DOHH2 (cell line): Measurements from ENCODE around the gene TSSK2.
A peak's percentile ranks its signal among the peaks of the same experiment; 100 is the strongest.

ENCODE experiments used
- H3F3A ChIP-seq: fragments of 200-600 bp; sonication (generic), shearing (Covaris generic); 2 replicates; pipeline ENCODE4 v1.6.0; 2016; ENCODE audit warnings: antibody characterized with exemption, mild to moderate bottlenecking; ENCODE audit not compliant: control insufficient read depth, insufficient read depth
- H3K27ac ChIP-seq: fragments of 200-600 bp; sonication (generic); 2 replicates; pipeline ENCODE4 v1.5.1; 2014; ENCODE audit warnings: low read depth, mild to moderate bottlenecking, low read length, moderate library complexity
- H3K27me3 ChIP-seq: fragments of 200-600 bp; sonication (generic); 2 replicates; pipeline ENCODE4 v1.6.1; 2014; ENCODE audit warnings: mild to moderate bottlenecking, low read length, mixed read lengths; ENCODE audit not compliant: control insufficient read depth
- H3K36me3 ChIP-seq: fragments of 200-600 bp; sonication (generic); 2 replicates; pipeline ENCODE4 v1.6.1; 2014; ENCODE audit warnings: mild to moderate bottlenecking, low read length, moderate library complexity, mixed read lengths; ENCODE audit not compliant: control insufficient read depth
- H3K4me1 ChIP-seq: fragments of 200-600 bp; sonication (generic); 2 replicates; pipeline ENCODE4 v1.6.1; 2014; ENCODE audit warnings: mild to moderate bottlenecking, low read length, mixed read lengths; ENCODE audit not compliant: control insufficient read depth
- H3K4me2 ChIP-seq: fragments of 200-600 bp; sonication (generic); 2 replicates; pipeline ENCODE4 v1.6.0; 2014; ENCODE audit warnings: mild to moderate bottlenecking, low read length, moderate library complexity
- H3K4me3 ChIP-seq: fragments of 200-600 bp; sonication (generic); 2 replicates; pipeline ENCODE4 v1.5.1; 2014; ENCODE audit warnings: mild to moderate bottlenecking, low read length, mixed read lengths
- H3K79me2 ChIP-seq: fragments of 200-600 bp; sonication (generic); 2 replicates; pipeline ENCODE4 v1.6.1; 2014; ENCODE audit warnings: mild to moderate bottlenecking, low read length, mixed read lengths; ENCODE audit not compliant: control insufficient read depth
- H3K9me2 ChIP-seq: fragments of 200-600 bp; sonication (generic); replicated peaks from 2 replicates; pipeline ENCODE4 v1.6.1; 2014; ENCODE audit warnings: mild to moderate bottlenecking, low read length, mixed read lengths; ENCODE audit not compliant: control insufficient read depth
- H3K9me3 ChIP-seq: fragments of 200-600 bp; sonication (generic); 2 replicates; pipeline ENCODE4 v1.6.1; 2014; ENCODE audit warnings: antibody characterized with exemption, low read length, mixed read lengths; ENCODE audit not compliant: control insufficient read depth, insufficient read depth
- H4K20me1 ChIP-seq: fragments of 200-600 bp; sonication (generic); 2 replicates; pipeline ENCODE4 v1.6.0; 2014; ENCODE audit warnings: low read depth, mild to moderate bottlenecking, antibody characterized with exemption, low read length, moderate library complexity; ENCODE audit not compliant: control insufficient read depth, insufficient read depth
- EZH2phosphoT487 ChIP-seq: fragments of 200-600 bp; sonication (generic); IDR thresholded peaks from 2 replicates; pipeline ENCODE4 v1.6.1; 2017; ENCODE audit warnings: borderline replicate concordance, mild to moderate bottlenecking, antibody characterized with exemption, low read length, moderate library complexity, mixed read lengths
- TF ChIP-seq, protein P1 (sequence below): fragments of 200-600 bp; sonication (generic); IDR thresholded peaks from one replicate; pipeline ENCODE4 v1.5.1; 2014; ENCODE audit warnings: antibody characterized with exemption, mild to moderate bottlenecking, low read depth, low read length; ENCODE audit not compliant: poor library complexity, severe bottlenecking

Gene TSSK2

DNA sequence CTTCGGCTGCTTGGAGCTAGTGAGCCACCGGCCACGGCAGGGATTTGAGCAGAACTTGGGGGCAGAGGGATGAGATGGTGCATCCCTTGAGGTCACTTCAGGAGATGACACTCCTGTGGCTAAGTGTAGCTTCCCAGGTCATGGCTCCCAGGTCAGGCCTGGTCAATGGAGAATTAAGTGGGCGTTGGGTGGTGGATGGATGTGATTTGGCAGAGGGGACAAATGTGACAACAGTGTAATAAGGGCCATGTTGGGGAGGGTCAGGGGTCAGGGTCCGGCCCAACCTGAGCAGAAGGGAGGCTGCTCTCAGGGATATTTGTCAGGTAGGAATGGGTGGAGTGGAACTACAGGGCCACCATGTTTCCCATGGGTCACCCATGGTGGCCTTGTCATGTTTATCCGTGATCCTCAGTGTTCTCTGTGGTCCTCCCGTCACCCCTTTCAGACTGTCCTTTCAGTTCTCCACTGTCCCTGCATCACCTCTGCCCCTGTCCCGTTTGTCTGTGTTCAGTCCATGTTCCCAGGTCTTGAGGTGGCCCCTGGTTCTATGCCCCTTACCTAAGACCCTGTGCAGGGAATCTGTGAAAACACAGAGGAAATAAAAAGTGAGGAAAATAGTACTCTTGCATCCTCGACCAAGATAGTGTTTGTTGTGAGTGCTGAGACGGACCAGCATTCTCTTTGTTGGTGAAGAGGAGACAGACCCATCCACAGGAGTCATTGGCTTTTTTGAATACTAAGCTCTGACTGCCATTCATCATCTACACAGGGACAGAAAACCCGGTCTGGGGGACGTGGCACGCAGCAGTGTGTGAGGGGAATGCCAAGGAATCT lies 41.3 kb downstream of the TSSK2 start:
- H3K36me3 ChIP-seq: peaks cover 53% of the 10 kb centered on the region
- H3K27me3 ChIP-seq: peaks cover 26% of the 10 kb centered on the region
- no peak for TF ChIP-seq EZH2phosphoT487
- TF ChIP-seq, protein P1, sequence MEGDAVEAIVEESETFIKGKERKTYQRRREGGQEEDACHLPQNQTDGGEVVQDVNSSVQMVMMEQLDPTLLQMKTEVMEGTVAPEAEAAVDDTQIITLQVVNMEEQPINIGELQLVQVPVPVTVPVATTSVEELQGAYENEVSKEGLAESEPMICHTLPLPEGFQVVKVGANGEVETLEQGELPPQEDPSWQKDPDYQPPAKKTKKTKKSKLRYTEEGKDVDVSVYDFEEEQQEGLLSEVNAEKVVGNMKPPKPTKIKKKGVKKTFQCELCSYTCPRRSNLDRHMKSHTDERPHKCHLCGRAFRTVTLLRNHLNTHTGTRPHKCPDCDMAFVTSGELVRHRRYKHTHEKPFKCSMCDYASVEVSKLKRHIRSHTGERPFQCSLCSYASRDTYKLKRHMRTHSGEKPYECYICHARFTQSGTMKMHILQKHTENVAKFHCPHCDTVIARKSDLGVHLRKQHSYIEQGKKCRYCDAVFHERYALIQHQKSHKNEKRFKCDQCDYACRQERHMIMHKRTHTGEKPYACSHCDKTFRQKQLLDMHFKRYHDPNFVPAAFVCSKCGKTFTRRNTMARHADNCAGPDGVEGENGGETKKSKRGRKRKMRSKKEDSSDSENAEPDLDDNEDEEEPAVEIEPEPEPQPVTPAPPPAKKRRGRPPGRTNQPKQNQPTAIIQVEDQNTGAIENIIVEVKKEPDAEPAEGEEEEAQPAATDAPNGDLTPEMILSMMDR: no peak
- peak overlapping the region; percentile 84 for H3K4me3 ChIP-seq
- H3K9me3 ChIP-seq: no peaks in the 10 kb centered on the region
- H3K9me2 ChIP-seq: no peaks in the 10 kb centered on the region
- H3K4me2 ChIP-seq: peak overlapping the region; percentile 99
- H3K79me2 ChIP-seq: peaks cover 71% of the 10 kb centered on the region
- H4K20me1 ChIP-seq: peaks cover 10% of the 10 kb centered on the region; the same call in 1 of the 2 replicates
- H3F3A ChIP-seq: peaks cover 8% of the 10 kb centered on the region
- peaks cover 51% of the 10 kb centered on the region for H3K4me1 ChIP-seq
- H3K27ac ChIP-seq: peak overlapping the region; percentile 34

DNA sequence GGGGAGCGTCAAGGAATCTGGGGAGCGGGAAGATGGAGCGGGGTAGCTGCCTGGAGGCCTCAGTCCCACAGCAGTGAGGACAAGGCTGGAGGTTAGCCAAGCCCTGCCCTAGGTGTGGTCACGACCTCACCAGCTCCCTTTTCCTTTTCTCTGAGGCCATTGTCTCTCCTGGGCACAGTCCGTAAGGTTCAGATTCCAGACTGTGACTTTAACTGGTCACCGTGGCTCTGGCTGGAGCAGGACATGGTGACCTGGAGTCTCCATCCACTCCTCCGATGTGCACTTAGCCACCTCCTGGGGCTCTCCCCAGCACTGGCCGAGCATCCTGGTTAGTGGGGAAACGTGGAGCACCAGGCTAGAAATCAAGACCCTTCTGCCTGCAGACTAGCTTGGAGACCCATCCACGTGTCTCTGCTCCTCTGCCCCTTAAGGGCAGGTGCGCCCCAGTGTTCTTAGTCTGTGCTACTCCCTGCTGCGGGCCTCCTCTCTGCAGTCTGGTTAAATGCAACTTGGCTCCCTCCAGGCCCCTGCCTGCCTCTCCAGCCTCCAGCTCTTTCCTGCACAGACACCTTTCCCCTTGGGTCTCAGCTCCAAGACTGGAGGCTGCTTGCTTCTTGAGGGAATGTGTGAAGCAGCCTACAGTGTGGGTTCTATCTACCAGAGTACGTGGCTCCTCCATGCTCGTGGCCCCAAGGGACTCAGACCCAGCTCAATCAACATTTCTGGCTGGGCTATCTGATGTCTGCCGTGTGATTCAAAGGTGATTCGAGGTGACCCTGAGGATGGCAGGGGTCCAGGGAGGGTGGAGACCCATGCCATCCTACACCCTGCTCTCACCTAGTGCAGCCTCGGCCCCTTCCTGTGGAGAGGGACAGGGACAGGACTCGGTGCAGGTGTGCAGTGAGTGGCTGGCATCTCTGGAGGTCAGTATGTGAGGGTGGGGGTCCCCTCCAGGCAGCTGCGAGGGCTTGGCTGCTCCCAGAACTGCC lies 42.2 kb downstream of the TSSK2 start:
- no peaks in the 10 kb centered on the region for H3K9me3 ChIP-seq
- peak overlapping the region; percentile 84 for H3K4me3 ChIP-seq
- H3K4me1 ChIP-seq: peaks cover 55% of the 10 kb centered on the region
- peaks cover 8% of the 10 kb centered on the region for H3F3A ChIP-seq
- peaks cover 17% of the 10 kb centered on the region for H3K27me3 ChIP-seq
- TF ChIP-seq, protein P1: no peak
- TF ChIP-seq EZH2phosphoT487: no peak
- H3K36me3 ChIP-seq: peaks cover 56% of the 10 kb centered on the region
- peaks cover 10% of the 10 kb centered on the region; the same call in 1 of the 2 replicates for H4K20me1 ChIP-seq
- H3K9me2 ChIP-seq: no peaks in the 10 kb centered on the region
- H3K4me2 ChIP-seq: peak overlapping the region; percentile 99
- H3K27ac ChIP-seq: peak overlapping the region; percentile 63
- peaks cover 80% of the 10 kb centered on the region for H3K79me2 ChIP-seq

DNA sequence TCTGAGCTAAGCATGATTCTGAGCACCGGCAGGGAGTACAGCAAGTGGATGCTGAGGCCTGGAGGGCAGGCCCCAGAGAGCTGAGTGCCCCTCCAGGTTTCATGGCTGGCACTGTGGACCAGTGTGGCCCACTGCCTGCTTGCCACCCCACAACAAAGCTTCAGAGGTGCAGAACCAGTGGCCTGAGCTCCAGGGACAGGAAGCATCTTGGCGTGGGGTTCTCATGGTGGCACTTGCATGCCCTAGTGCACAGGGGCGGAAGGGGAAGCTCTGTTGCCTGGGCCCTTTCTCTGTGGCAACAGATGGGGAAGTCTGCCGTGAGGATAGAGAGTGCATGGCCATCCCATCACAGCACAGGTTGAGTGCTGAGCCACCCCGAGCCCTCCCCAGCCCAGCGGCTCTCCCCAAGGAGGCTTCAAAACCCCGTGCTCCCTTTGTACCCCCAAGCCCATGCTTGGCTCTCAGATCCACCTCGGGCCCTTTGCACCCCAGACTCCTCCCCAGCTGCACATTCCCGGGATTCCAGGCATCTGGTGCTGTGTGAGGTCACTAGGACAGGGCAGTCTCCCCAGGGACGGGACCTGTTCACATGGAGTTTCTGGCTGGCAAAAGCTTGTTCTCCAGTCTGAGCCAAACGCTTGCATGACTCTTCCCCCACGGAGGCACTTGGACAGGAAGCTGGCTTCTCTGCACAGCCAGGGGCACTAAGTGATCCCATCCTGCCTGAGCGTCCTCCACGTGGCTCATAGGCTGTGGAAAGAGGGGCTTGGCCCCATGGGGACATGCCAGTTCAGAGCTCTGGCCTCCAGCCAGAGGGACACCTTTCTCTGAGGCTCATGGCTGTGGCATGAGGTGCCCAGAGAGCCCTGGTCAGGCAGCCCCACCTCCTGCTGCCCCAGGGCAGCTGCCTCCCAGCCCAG lies 43.3 kb downstream of the TSSK2 start:
- Histone ChIP-seq H3K4me1 (peaks cover 59% of the 10 kb centered on the region), H4K20me1 (peaks cover 10% of the 10 kb centered on the region; the same call in 1 of the 2 replicates), H3K9me2 (no peaks in the 10 kb centered on the region), H3K9me3 (no peaks in the 10 kb centered on the region), H3K4me3 (peak overlapping the region; percentile 84), H3K4me2 (peak overlapping the region; percentile 99), H3K36me3 (peaks cover 56% of the 10 kb centered on the region), H3K27me3 (peaks cover 7% of the 10 kb centered on the region), H3F3A (peaks cover 8% of the 10 kb centered on the region), H3K79me2 (peaks cover 80% of the 10 kb centered on the region), H3K27ac (peak overlapping the region; percentile 63)
- TF ChIP-seq, protein P1: no peak
- no peak for TF ChIP-seq EZH2phosphoT487
